Measurements from ENCODE around the gene CLUH. TPM values are rescaled to one million over a fixed set of nuclear protein-coding genes. Genes with fewer than 3 reads are reported as not detected.

CLUH gene
- total and polyA plus RNA-seq, 2 donors (not counting 1 experiment from before 2014, with no cell fraction given): 53.1 to 64.6 TPM

- H2AFZ ChIP-seq (ENCODE audit: insufficient read depth, low read depth, low read length, poor library complexity, severe bottlenecking): no peak overlapping the region
- H3K4me3 ChIP-seq (ENCODE audit: control extremely low read depth in 1 of 5, extremely low read depth in 1 of 5, insufficient read depth in 1 of 5, low read depth in 2 of 5, low read length in 4 of 5): no peak overlapping the region
- ATAC-seq (ENCODE audit: low read depth) (no peak), DNase-seq (no peak)
- H3K27me3 Mint-ChIP-seq: no peaks in the 10 kb centered on the region
- ChIA-PET CTCF (no interaction called here), POLR2A (interaction anchor here (0.5 kb wide), 1 partner anchor 233 kb away, joined by 4 read pairs; no protein-coding TSS in a partner anchor)
- 95% methylated on average over 38 of the region's 42 CpGs for WGBS (ENCODE audit: insufficient coverage)
- no peak overlapping the region for H3K4me2 ChIP-seq (replicated peaks; ENCODE audit: low read depth, low read length, poor library complexity, severe bottlenecking)
- H3K9me3 ChIP-seq (ENCODE audit: control extremely low read depth in 1 of 3, control insufficient read depth in 2 of 3, insufficient read depth in 1 of 3, low read length in 2 of 3): no peaks in the 10 kb centered on the region
- H4K20me1 ChIP-seq (ENCODE audit: control insufficient read depth, insufficient read depth, low read length, poor library complexity, severe bottlenecking): no peaks in the 10 kb centered on the region
- no peaks in the 10 kb centered on the region for H3K9me3 Mint-ChIP-seq (ENCODE audit: insufficient read depth)
- no peaks in the 10 kb centered on the region for H3K4me1 Mint-ChIP-seq
- TF ChIP-seq EZH2 (IDR thresholded peaks at IDR 0.05; ENCODE audit: borderline replicate concordance, insufficient read depth, low read depth, low read length, poor library complexity, severe bottlenecking) (no peak), CTCF (IDR thresholded peaks at IDR 0.05) (no peak)
- intact Hi-C loops (cut with micrococcal nuclease): no loop called here
- no peak overlapping the region for H3K4me3 Mint-ChIP-seq
- H3K9ac ChIP-seq (ENCODE audit: low read length): no peak overlapping the region
- H3K27me3 ChIP-seq (replicated peaks in 1 of 4; ENCODE audit: control extremely low read depth in 1 of 4, control insufficient read depth in 3 of 4, insufficient read depth in 4 of 4, low read length in 3 of 4): no peaks in the 10 kb centered on the region
- H3K27ac Mint-ChIP-seq: no peak overlapping the region
- H3K27ac ChIP-seq (ENCODE audit: low read length in 2 of 2): no peak overlapping the region
- peaks cover 0 to 7% of the 10 kb centered on the region in 2 donors for H3K4me1 ChIP-seq (ENCODE audit: control insufficient read depth in 2 of 2, insufficient read depth in 2 of 2, low read length in 2 of 2)
- peaks cover 0 to 54% of the 10 kb centered on the region in 2 experiments for H3K36me3 ChIP-seq (replicated peaks in 1 of 2; ENCODE audit: control extremely low read depth in 1 of 2, control insufficient read depth in 1 of 2, extremely low read depth in 1 of 2, insufficient read depth in 2 of 2, low read length in 1 of 2)
- H3K79me2 ChIP-seq (ENCODE audit: control insufficient read depth, insufficient read depth, low read length): no peaks in the 10 kb centered on the region
Observed at GRCh38 chr17:2694381-2695242, 17.0 kb downstream of the CLUH start.

Data from B cell (primary cell).